Measurements from ENCODE around the gene MOSMO. TPM values are rescaled to one million over a fixed set of nuclear protein-coding genes. Genes with fewer than 3 reads are reported as not detected.
A peak's percentile ranks its signal among the peaks of the same experiment; 100 is the strongest.
"Not testable (repeated sequence)": the region's sequence is repeated elsewhere in the genome, so short reads cannot be mapped to it uniquely, and the experiment has no call there.

MOSMO gene
- total and polyA plus RNA-seq, 5 donors = 10.4 to 14.8 (median 12.0) TPM

GRCh38 chr16:22016927-22017326, 9.0 kb downstream of the MOSMO start:
- Histone ChIP-seq H3K27ac (ENCODE audit: low read length) (no peak overlapping the region), H3K4me3 (ENCODE audit: low read length) (no peak overlapping the region), H3K27me3 (ENCODE audit: control insufficient read depth, insufficient read depth) (no peaks in the 10 kb centered on the region), H3K4me1 (ENCODE audit: control insufficient read depth, insufficient read depth, low read length) (no peaks in the 10 kb centered on the region), H3K9me3 (ENCODE audit: control insufficient read depth, low read length) (no peaks in the 10 kb centered on the region)
- intact Hi-C loops (cut with DNase I) = no loop called here
- 83% methylated on average over 4 of the region's 4 CpGs for WGBS
- no peak for DNase-seq
- ATAC-seq = no peak

GRCh38 chr16:22018559-22018958, 10.6 kb downstream of the MOSMO start:
- Histone ChIP-seq H3K27ac (ENCODE audit: low read length) (no peak overlapping the region), H3K4me3 (ENCODE audit: low read length) (no peak overlapping the region), H3K9me3 (ENCODE audit: control insufficient read depth, low read length) (no peaks in the 10 kb centered on the region), H3K27me3 (ENCODE audit: control insufficient read depth, insufficient read depth) (no peaks in the 10 kb centered on the region), H3K4me1 (ENCODE audit: control insufficient read depth, insufficient read depth, low read length) (no peaks in the 10 kb centered on the region)
- intact Hi-C loops (cut with DNase I) = no loop called here
- no peak for DNase-seq
- no peak for ATAC-seq
- WGBS = 97% methylated on average over 1 of the region's 1 CpG

GRCh38 chr16:22022151-22022550, 14.2 kb downstream of the MOSMO start:
- Histone ChIP-seq H3K27me3 (ENCODE audit: control insufficient read depth, insufficient read depth) (no peaks in the 10 kb centered on the region), H3K4me3 (ENCODE audit: low read length) (no peak overlapping the region), H3K27ac (ENCODE audit: low read length) (no peak overlapping the region), H3K9me3 (ENCODE audit: control insufficient read depth, low read length) (no peaks in the 10 kb centered on the region), H3K4me1 (ENCODE audit: control insufficient read depth, insufficient read depth, low read length) (no peaks in the 10 kb centered on the region)
- no peak for DNase-seq
- intact Hi-C loops (cut with DNase I) = no loop called here
- WGBS = 91% methylated on average over 5 of the region's 5 CpGs
- no peak for ATAC-seq

GRCh38 chr16:22023505-22023904, 15.6 kb downstream of the MOSMO start:
- WGBS = 86% methylated on average over 1 of the region's 1 CpG
- no peaks in the 10 kb centered on the region for H3K27me3 ChIP-seq (ENCODE audit: control insufficient read depth, insufficient read depth)
- DNase-seq (no peak), ATAC-seq (no peak)
- intact Hi-C loops (cut with DNase I) = no loop called here
- H3K4me3 ChIP-seq (ENCODE audit: low read length) = no peak overlapping the region
- no peaks in the 10 kb centered on the region for H3K4me1 ChIP-seq (ENCODE audit: control insufficient read depth, insufficient read depth, low read length)
- H3K9me3 ChIP-seq (ENCODE audit: control insufficient read depth, low read length) = no peaks in the 10 kb centered on the region
- H3K27ac ChIP-seq (ENCODE audit: low read length) = no peak overlapping the region

- H3K4me3 ChIP-seq (ENCODE audit: low read length); H3K27me3 ChIP-seq (ENCODE audit: control insufficient read depth, insufficient read depth); H3K4me1 ChIP-seq (ENCODE audit: control insufficient read depth, insufficient read depth, low read length); H3K27ac ChIP-seq (ENCODE audit: low read length); ATAC-seq; DNase-seq; H3K9me3 ChIP-seq (ENCODE audit: control insufficient read depth, low read length); intact Hi-C loops (cut with DNase I): not testable (repeated sequence)
- 95% methylated on average over 4 of the region's 4 CpGs for WGBS
Measured at GRCh38 chr16:22024785-22025184, 16.9 kb downstream of the MOSMO start.

- no peak for DNase-seq
- no peak for ATAC-seq
- H3K9me3 ChIP-seq (ENCODE audit: control insufficient read depth, low read length) = no peaks in the 10 kb centered on the region
- WGBS = 61% methylated on average over 2 of the region's 2 CpGs
- no peak overlapping the region for H3K4me3 ChIP-seq (ENCODE audit: low read length)
- no peak overlapping the region for H3K27ac ChIP-seq (ENCODE audit: low read length)
- no peaks in the 10 kb centered on the region for H3K27me3 ChIP-seq (ENCODE audit: control insufficient read depth, insufficient read depth)
- intact Hi-C loops (cut with DNase I) = no loop called here
- H3K4me1 ChIP-seq (ENCODE audit: control insufficient read depth, insufficient read depth, low read length) = no peaks in the 10 kb centered on the region
Measured at GRCh38 chr16:22027633-22028032, 19.7 kb downstream of the MOSMO start.

- intact Hi-C loops (cut with DNase I) = no loop called here
- 66% methylated on average over 4 of the region's 4 CpGs for WGBS
Measured at GRCh38 chr16:22029632-22030031, 21.7 kb downstream of the MOSMO start.

GRCh38 chr16:22030087-22030812, 22.3 kb downstream of the MOSMO start:
- 89% methylated on average over 6 of the region's 6 CpGs for WGBS
- Histone ChIP-seq H3K27ac (ENCODE audit: low read length) (no peak overlapping the region), H3K4me3 (ENCODE audit: low read length) (no peak overlapping the region), H3K4me1 (ENCODE audit: control insufficient read depth, insufficient read depth, low read length) (peaks cover 2% of the 10 kb centered on the region), H3K9me3 (ENCODE audit: control insufficient read depth, low read length) (no peaks in the 10 kb centered on the region), H3K27me3 (ENCODE audit: control insufficient read depth, insufficient read depth) (no peaks in the 10 kb centered on the region)
- ATAC-seq (no peak), DNase-seq (no peak)
- intact Hi-C loops (cut with DNase I) = no loop called here

More at GRCh38 chr16:22029632-22030031, 21.7 kb downstream of the MOSMO start:
- H3K27me3 ChIP-seq (ENCODE audit: control insufficient read depth, insufficient read depth) = no peaks in the 10 kb centered on the region
- H3K9me3 ChIP-seq (ENCODE audit: control insufficient read depth, low read length) = no peaks in the 10 kb centered on the region
- no peak overlapping the region for H3K27ac ChIP-seq (ENCODE audit: low read length)
- H3K4me1 ChIP-seq (ENCODE audit: control insufficient read depth, insufficient read depth, low read length) = no peaks in the 10 kb centered on the region
- ATAC-seq (no peak), DNase-seq (peak in 1 of 3 donors; percentile 54)
- H3K4me3 ChIP-seq (ENCODE audit: low read length) = no peak overlapping the region

GRCh38 chr16:22031483-22032083, 23.7 kb downstream of the MOSMO start:
- WGBS = 93% methylated on average over 2 of the region's 2 CpGs
- Histone ChIP-seq H3K9me3 (ENCODE audit: control insufficient read depth, low read length) (no peaks in the 10 kb centered on the region), H3K4me3 (ENCODE audit: low read length) (no peak overlapping the region), H3K27ac (ENCODE audit: low read length) (no peak overlapping the region), H3K4me1 (ENCODE audit: control insufficient read depth, insufficient read depth, low read length) (peaks cover 2% of the 10 kb centered on the region), H3K27me3 (ENCODE audit: control insufficient read depth, insufficient read depth) (no peaks in the 10 kb centered on the region)
- intact Hi-C loops (cut with DNase I) = no loop called here
- DNase-seq (no peak), ATAC-seq (no peak)

- Histone ChIP-seq H3K27ac (ENCODE audit: low read length) (no peak overlapping the region), H3K27me3 (ENCODE audit: control insufficient read depth, insufficient read depth) (no peaks in the 10 kb centered on the region), H3K9me3 (ENCODE audit: control insufficient read depth, low read length) (no peaks in the 10 kb centered on the region), H3K4me1 (ENCODE audit: control insufficient read depth, insufficient read depth, low read length) (peaks cover 2% of the 10 kb centered on the region), H3K4me3 (ENCODE audit: low read length) (no peak overlapping the region)
- intact Hi-C loops (cut with DNase I) = no loop called here
- ATAC-seq = no peak
- 88% methylated on average over 3 of the region's 3 CpGs for WGBS
- DNase-seq = no peak
Measured at GRCh38 chr16:22034503-22034902, 26.6 kb downstream of the MOSMO start.

GRCh38 chr16:22035153-22035552, 27.2 kb downstream of the MOSMO start:
- no peak overlapping the region for H3K27ac ChIP-seq (ENCODE audit: low read length)
- DNase-seq = no peak
- H3K4me1 ChIP-seq (ENCODE audit: control insufficient read depth, insufficient read depth, low read length) = peaks cover 2% of the 10 kb centered on the region
- no peak for ATAC-seq
- H3K27me3 ChIP-seq (ENCODE audit: control insufficient read depth, insufficient read depth) = no peaks in the 10 kb centered on the region
- H3K4me3 ChIP-seq (ENCODE audit: low read length) = no peak overlapping the region
- intact Hi-C loops (cut with DNase I) = no loop called here
- H3K9me3 ChIP-seq (ENCODE audit: control insufficient read depth, low read length) = no peaks in the 10 kb centered on the region
- WGBS = 38% methylated on average over 2 of the region's 2 CpGs
